ENCODE results near the gene PRRX2.

DNA sequence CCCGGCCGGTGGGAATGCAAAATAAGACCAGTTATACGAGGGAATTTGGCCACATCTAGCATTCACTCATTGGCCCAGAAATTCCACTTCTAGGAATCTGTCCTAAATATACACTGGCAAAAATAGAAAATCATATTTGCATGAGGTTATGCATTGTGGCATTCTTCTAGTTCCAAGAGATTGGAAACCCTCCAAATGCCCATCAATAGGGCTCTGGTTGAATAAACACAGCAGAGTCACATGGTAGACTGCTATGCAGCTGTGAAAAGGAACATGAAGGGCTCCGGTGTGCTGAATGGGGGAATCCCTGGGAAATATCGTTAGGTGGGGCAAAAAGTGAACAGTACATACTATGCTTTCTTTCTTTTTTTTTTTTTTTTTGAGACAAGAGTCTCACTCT is 50.6 kb downstream of the PRRX2 start:
- TF ChIP-seq, protein P1, sequence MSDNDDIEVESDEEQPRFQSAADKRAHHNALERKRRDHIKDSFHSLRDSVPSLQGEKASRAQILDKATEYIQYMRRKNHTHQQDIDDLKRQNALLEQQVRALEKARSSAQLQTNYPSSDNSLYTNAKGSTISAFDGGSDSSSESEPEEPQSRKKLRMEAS (CRISPR knock-in tag; IDR thresholded peaks at IDR 0.05), result no peak
- TF ChIP-seq, protein P2, sequence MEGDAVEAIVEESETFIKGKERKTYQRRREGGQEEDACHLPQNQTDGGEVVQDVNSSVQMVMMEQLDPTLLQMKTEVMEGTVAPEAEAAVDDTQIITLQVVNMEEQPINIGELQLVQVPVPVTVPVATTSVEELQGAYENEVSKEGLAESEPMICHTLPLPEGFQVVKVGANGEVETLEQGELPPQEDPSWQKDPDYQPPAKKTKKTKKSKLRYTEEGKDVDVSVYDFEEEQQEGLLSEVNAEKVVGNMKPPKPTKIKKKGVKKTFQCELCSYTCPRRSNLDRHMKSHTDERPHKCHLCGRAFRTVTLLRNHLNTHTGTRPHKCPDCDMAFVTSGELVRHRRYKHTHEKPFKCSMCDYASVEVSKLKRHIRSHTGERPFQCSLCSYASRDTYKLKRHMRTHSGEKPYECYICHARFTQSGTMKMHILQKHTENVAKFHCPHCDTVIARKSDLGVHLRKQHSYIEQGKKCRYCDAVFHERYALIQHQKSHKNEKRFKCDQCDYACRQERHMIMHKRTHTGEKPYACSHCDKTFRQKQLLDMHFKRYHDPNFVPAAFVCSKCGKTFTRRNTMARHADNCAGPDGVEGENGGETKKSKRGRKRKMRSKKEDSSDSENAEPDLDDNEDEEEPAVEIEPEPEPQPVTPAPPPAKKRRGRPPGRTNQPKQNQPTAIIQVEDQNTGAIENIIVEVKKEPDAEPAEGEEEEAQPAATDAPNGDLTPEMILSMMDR (IDR thresholded peaks at IDR 0.05), result no peak
- TF ChIP-seq, protein P3, sequence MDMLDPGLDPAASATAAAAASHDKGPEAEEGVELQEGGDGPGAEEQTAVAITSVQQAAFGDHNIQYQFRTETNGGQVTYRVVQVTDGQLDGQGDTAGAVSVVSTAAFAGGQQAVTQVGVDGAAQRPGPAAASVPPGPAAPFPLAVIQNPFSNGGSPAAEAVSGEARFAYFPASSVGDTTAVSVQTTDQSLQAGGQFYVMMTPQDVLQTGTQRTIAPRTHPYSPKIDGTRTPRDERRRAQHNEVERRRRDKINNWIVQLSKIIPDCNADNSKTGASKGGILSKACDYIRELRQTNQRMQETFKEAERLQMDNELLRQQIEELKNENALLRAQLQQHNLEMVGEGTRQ (CRISPR knock-in tag; IDR thresholded peaks at IDR 0.05), result no peak
- TF ChIP-seq ZNF219 (CRISPR knock-in tag; IDR thresholded peaks at IDR 0.05; ENCODE audit: borderline replicate concordance) (no peak), SP1 (CRISPR knock-in tag; conservative IDR thresholded peaks at IDR 0.05) (no peak), JUN (CRISPR knock-in tag; IDR thresholded peaks at IDR 0.05) (no peak), NFE2L1 (CRISPR knock-in tag; IDR thresholded peaks at IDR 0.05) (no peak), CREM (CRISPR knock-in tag; IDR thresholded peaks at IDR 0.05) (no peak), KAT7 (CRISPR knock-in tag; IDR thresholded peaks at IDR 0.05; ENCODE audit: borderline replicate concordance) (no peak)
- TF ChIP-seq, protein P4, sequence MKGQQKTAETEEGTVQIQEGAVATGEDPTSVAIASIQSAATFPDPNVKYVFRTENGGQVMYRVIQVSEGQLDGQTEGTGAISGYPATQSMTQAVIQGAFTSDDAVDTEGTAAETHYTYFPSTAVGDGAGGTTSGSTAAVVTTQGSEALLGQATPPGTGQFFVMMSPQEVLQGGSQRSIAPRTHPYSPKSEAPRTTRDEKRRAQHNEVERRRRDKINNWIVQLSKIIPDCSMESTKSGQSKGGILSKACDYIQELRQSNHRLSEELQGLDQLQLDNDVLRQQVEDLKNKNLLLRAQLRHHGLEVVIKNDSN (CRISPR knock-in tag; IDR thresholded peaks at IDR 0.05), result no peak
- TF ChIP-seq, protein P5, sequence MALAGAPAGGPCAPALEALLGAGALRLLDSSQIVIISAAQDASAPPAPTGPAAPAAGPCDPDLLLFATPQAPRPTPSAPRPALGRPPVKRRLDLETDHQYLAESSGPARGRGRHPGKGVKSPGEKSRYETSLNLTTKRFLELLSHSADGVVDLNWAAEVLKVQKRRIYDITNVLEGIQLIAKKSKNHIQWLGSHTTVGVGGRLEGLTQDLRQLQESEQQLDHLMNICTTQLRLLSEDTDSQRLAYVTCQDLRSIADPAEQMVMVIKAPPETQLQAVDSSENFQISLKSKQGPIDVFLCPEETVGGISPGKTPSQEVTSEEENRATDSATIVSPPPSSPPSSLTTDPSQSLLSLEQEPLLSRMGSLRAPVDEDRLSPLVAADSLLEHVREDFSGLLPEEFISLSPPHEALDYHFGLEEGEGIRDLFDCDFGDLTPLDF (CRISPR knock-in tag; IDR thresholded peaks at IDR 0.05), result no peak
- TF ChIP-seq, protein P6, sequence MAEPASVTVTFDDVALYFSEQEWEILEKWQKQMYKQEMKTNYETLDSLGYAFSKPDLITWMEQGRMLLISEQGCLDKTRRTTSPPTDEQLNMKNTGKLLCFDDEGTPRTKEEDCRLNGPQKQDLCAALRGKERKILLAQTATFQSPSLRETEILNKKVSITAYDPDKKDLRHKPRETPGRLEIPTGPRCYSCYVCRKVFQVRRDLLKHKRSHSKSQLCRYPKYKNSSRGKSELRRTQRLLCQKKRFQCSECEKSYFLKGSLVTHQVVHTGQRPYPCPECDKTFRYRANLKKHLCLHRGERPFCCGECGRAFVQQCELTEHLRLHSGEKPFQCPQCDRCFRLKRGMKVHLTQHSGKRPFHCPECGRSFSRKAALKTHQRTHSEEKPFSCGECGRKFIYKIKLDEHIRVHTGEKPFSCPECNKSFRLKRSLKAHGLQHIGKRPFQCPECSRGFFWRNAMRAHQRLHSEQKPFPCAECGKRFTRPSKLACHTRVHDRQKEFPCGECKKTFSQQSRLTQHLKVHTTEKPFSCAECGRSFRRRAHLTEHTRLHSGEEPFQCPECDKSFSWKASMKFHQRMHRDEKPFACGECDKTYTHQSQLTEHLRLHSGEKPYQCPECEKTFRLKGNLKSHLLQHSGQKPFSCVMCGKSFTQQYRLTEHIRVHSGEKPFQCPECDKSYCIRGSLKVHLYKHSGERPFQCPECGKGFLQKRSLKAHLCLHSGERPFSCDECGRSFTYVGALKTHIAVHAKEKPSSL (CRISPR knock-in tag; conservative IDR thresholded peaks at IDR 0.05), result no peak
- TF ChIP-seq, protein P7, sequence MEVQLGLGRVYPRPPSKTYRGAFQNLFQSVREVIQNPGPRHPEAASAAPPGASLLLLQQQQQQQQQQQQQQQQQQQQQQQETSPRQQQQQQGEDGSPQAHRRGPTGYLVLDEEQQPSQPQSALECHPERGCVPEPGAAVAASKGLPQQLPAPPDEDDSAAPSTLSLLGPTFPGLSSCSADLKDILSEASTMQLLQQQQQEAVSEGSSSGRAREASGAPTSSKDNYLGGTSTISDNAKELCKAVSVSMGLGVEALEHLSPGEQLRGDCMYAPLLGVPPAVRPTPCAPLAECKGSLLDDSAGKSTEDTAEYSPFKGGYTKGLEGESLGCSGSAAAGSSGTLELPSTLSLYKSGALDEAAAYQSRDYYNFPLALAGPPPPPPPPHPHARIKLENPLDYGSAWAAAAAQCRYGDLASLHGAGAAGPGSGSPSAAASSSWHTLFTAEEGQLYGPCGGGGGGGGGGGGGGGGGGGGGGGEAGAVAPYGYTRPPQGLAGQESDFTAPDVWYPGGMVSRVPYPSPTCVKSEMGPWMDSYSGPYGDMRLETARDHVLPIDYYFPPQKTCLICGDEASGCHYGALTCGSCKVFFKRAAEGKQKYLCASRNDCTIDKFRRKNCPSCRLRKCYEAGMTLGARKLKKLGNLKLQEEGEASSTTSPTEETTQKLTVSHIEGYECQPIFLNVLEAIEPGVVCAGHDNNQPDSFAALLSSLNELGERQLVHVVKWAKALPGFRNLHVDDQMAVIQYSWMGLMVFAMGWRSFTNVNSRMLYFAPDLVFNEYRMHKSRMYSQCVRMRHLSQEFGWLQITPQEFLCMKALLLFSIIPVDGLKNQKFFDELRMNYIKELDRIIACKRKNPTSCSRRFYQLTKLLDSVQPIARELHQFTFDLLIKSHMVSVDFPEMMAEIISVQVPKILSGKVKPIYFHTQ (CRISPR knock-in tag; IDR thresholded peaks at IDR 0.05), result no peak
- TF ChIP-seq, protein P8, sequence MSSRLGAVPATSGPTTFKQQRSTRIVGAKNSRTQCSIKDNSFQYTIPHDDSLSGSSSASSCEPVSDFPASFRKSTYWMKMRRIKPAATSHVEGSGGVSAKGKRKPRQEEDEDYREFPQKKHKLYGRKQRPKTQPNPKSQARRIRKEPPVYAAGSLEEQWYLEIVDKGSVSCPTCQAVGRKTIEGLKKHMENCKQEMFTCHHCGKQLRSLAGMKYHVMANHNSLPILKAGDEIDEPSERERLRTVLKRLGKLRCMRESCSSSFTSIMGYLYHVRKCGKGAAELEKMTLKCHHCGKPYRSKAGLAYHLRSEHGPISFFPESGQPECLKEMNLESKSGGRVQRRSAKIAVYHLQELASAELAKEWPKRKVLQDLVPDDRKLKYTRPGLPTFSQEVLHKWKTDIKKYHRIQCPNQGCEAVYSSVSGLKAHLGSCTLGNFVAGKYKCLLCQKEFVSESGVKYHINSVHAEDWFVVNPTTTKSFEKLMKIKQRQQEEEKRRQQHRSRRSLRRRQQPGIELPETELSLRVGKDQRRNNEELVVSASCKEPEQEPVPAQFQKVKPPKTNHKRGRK (CRISPR knock-in tag; IDR thresholded peaks at IDR 0.05; ENCODE audit: borderline replicate concordance), result no peak

Data from WTC11 (cell line).